ENCODE data around the gene EZR.

EZR gene

DNA sequence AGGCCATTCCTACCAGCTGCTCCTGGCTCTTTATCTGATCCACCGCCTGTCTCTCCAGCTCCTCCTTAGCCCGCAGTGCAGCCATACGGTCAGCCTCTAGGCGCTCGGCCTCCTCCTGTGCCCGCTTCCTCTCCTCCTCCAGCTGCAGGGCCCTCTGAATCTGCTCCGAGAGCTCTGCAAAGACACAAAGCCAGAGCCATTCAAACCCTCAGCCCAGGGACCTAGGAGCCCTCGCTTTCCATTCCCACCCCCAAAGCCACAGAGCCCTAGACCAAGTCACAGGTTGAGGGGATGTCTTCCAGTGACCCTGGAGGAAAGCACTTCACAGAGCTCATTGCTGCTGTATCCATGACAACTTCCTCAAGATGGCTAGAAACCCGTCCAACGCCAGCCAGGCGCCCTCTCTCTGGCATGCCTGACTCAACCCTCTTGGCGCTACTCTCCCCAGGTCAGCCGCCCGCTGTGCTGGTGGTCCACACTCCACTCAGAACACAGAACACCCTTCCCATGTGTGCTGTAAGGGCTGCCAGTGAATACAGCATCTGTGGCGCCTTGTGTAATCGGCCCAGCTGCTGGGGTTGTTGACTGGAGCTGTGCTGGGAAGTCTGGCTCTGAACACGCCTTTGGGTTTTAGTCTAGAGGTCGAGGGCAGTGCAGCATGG is 49.3 kb downstream of the EZR start:
- Histone ChIP-seq H3K36me3 (replicated peaks; ENCODE audit: insufficient read depth, low read length) (no peaks in the 10 kb centered on the region), H2AFZ (ENCODE audit: low read length) (no peak overlapping the region), H3K27ac (ENCODE audit: low read length) (no peak overlapping the region), H3K4me1 (ENCODE audit: low read length) (no peaks in the 10 kb centered on the region), H3K9me2 (replicated peaks; ENCODE audit: insufficient read depth, low read length) (no peaks in the 10 kb centered on the region), H3K9me3 (replicated peaks; ENCODE audit: insufficient read depth, low read length) (no peaks in the 10 kb centered on the region), H4K20me1 (ENCODE audit: insufficient read depth, low read length) (no peaks in the 10 kb centered on the region), H3K27me3 (replicated peaks; ENCODE audit: insufficient read depth, low read length) (no peaks in the 10 kb centered on the region), H3K4me2 (ENCODE audit: low read depth, low read length) (no peak overlapping the region), H3K9ac (ENCODE audit: low read length) (no peak overlapping the region), H3F3A (ENCODE audit: insufficient read depth, low read length) (no peaks in the 10 kb centered on the region), H3K4me3 (ENCODE audit: low read length) (no peak overlapping the region), H3K79me2 (ENCODE audit: low read length) (no peaks in the 10 kb centered on the region)
- no peak for DNase-seq
- TF ChIP-seq EZH2 (optimal IDR thresholded peaks at IDR 0.05; ENCODE audit: low read depth, low read length) (no peak), EZH2phosphoT487 (IDR thresholded peaks at IDR 0.05; ENCODE audit: low read length) (no peak)
- TF ChIP-seq, protein P1, sequence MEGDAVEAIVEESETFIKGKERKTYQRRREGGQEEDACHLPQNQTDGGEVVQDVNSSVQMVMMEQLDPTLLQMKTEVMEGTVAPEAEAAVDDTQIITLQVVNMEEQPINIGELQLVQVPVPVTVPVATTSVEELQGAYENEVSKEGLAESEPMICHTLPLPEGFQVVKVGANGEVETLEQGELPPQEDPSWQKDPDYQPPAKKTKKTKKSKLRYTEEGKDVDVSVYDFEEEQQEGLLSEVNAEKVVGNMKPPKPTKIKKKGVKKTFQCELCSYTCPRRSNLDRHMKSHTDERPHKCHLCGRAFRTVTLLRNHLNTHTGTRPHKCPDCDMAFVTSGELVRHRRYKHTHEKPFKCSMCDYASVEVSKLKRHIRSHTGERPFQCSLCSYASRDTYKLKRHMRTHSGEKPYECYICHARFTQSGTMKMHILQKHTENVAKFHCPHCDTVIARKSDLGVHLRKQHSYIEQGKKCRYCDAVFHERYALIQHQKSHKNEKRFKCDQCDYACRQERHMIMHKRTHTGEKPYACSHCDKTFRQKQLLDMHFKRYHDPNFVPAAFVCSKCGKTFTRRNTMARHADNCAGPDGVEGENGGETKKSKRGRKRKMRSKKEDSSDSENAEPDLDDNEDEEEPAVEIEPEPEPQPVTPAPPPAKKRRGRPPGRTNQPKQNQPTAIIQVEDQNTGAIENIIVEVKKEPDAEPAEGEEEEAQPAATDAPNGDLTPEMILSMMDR (IDR thresholded peaks at IDR 0.05; ENCODE audit: low read length): no peak

DNA sequence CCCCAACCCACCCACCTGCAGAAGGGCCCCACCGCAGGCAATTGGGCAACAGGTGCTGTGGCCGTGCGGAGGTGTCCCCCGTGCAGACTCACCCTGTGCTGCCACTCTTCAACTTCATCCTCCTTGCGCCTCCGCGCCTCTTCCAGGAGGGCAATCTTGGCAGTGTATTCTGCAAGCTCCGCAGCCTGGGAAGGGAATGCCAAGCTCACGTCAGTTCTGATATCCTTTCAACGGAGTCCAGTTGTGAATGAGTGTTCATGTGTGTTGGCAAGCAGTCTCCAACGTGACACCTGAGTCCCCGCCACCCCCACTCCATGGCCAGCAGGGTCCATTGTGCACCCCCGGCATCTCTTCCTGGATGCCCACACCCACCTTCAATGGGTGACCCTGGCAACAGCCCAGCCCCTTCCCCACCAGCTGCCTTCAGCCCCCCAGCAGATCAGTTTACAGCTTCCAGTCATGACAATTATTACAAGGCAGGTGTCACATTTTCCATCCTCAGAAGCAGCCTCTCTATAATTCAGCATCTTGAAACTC is 49.9 kb downstream of the EZR start:
- H3K9me3 ChIP-seq (replicated peaks; ENCODE audit: insufficient read depth, low read length): no peaks in the 10 kb centered on the region
- H3K4me2 ChIP-seq (ENCODE audit: low read depth, low read length): no peak overlapping the region
- no peaks in the 10 kb centered on the region for H3K36me3 ChIP-seq (replicated peaks; ENCODE audit: insufficient read depth, low read length)
- DNase-seq: no peak
- no peak overlapping the region for H3K27ac ChIP-seq (ENCODE audit: low read length)
- no peaks in the 10 kb centered on the region for H3K27me3 ChIP-seq (replicated peaks; ENCODE audit: insufficient read depth, low read length)
- H3K4me3 ChIP-seq (ENCODE audit: low read length): no peak overlapping the region
- H3K9ac ChIP-seq (ENCODE audit: low read length): no peak overlapping the region
- no peaks in the 10 kb centered on the region for H3K9me2 ChIP-seq (replicated peaks; ENCODE audit: insufficient read depth, low read length)
- no peaks in the 10 kb centered on the region for H3F3A ChIP-seq (ENCODE audit: insufficient read depth, low read length)
- no peak overlapping the region for H2AFZ ChIP-seq (ENCODE audit: low read length)
- H3K4me1 ChIP-seq (ENCODE audit: low read length): no peaks in the 10 kb centered on the region
- no peaks in the 10 kb centered on the region for H3K79me2 ChIP-seq (ENCODE audit: low read length)
- no peaks in the 10 kb centered on the region for H4K20me1 ChIP-seq (ENCODE audit: insufficient read depth, low read length)
- TF ChIP-seq, protein P1 (IDR thresholded peaks at IDR 0.05; ENCODE audit: low read length): no peak
- no peak for TF ChIP-seq EZH2phosphoT487 (IDR thresholded peaks at IDR 0.05; ENCODE audit: low read length)
- TF ChIP-seq EZH2 (optimal IDR thresholded peaks at IDR 0.05; ENCODE audit: low read depth, low read length): no peak

DNA sequence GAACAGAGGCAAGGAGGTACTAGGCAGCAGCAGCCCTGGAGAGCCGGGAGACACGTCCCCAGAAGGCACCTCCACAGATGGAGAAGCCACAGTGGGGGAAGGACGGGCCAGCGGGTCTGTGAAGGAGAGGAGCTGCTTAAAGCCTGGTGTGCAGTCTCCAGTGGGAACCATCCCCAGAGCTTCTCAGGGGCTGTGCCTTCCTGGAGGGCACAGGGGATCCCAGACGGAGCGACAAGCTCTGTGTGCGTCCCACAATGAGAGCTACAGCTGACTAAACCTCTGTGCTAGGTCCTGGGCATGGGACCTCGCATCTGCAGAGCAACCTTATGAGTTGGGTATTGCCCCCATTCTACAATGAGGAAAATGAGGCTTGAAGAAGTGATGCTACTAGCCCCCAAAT is 50.7 kb downstream of the EZR start:
- TF ChIP-seq, protein P1 (IDR thresholded peaks at IDR 0.05; ENCODE audit: low read length): no peak
- no peak for TF ChIP-seq EZH2phosphoT487 (IDR thresholded peaks at IDR 0.05; ENCODE audit: low read length)
- TF ChIP-seq EZH2 (optimal IDR thresholded peaks at IDR 0.05; ENCODE audit: low read depth, low read length): no peak
- no peak overlapping the region for H3K4me3 ChIP-seq (ENCODE audit: low read length)
- H3K4me1 ChIP-seq (ENCODE audit: low read length): no peaks in the 10 kb centered on the region
- H3K27ac ChIP-seq (ENCODE audit: low read length): no peak overlapping the region
- no peaks in the 10 kb centered on the region for H3K79me2 ChIP-seq (ENCODE audit: low read length)
- H3K36me3 ChIP-seq (replicated peaks; ENCODE audit: insufficient read depth, low read length): no peaks in the 10 kb centered on the region
- DNase-seq: no peak
- H3K4me2 ChIP-seq (ENCODE audit: low read depth, low read length): no peak overlapping the region
- H3K9ac ChIP-seq (ENCODE audit: low read length): no peak overlapping the region
- H3K9me2 ChIP-seq (replicated peaks; ENCODE audit: insufficient read depth, low read length): no peaks in the 10 kb centered on the region
- H3F3A ChIP-seq (ENCODE audit: insufficient read depth, low read length): no peaks in the 10 kb centered on the region
- no peaks in the 10 kb centered on the region for H3K27me3 ChIP-seq (replicated peaks; ENCODE audit: insufficient read depth, low read length)
- H3K9me3 ChIP-seq (replicated peaks; ENCODE audit: insufficient read depth, low read length): no peaks in the 10 kb centered on the region
- H4K20me1 ChIP-seq (ENCODE audit: insufficient read depth, low read length): no peaks in the 10 kb centered on the region
- no peak overlapping the region for H2AFZ ChIP-seq (ENCODE audit: low read length)
